HepG2 (cell line): ENCODE measurements around the gene PDCD1LG2. TPM values are rescaled to one million over a fixed set of nuclear protein-coding genes. Genes with fewer than 3 reads are reported as not detected.

ENCODE experiments used
- ATAC-seq: fragments of 200-7000 bp; cut with Tn5 transposase; 3 replicates; pipeline ENCODE4 v1.9.1; 2020; ENCODE audit warnings: mild to moderate bottlenecking, moderate library complexity
- BruUV-seq: library from RNA; stranded (reverse); fragments of 400-500 nt; replicated peaks from 2 replicates; lab custom pipeline; 2021; lab: Mats Ljungman, UMichigan
- CTCF ChIA-PET: fragments of 300-600 bp; formaldehyde crosslinking; extraction: SDS; loops from one replicate; lab custom pipeline; 2021; ENCODE audit warnings: low total read pairs, inconsistent platforms, low intra/inter-chr PET ratio; lab: Yijun Ruan, JAX
- POLR2A ChIA-PET: fragments of 350-600 bp; sonication (Branson Sonifier 250); formaldehyde crosslinking; loops from one replicate; lab custom pipeline; 2020; ENCODE audit warnings: antibody characterized with exemption, inconsistent platforms; lab: Yijun Ruan, JAX
- DNase-seq: peaks from one replicate; pipeline ENCODE4 v3.0.0-alpha.2; 2015; ENCODE audit warnings: low spot score
- FAIRE-seq: peaks from 3 replicates; lab custom pipeline; 2011; peaks lifted over from hg19 to GRCh38; lab: Jason Lieb, UNC
- H2AFZ ChIP-seq: one replicate; pipeline ENCODE4 v1.6.1; 2011; ENCODE audit warnings: low read length, inconsistent platforms
- H3K27ac ChIP-seq: fragments of 300-600 bp; 3 replicates; pipeline ENCODE4 v1.8.0; 2011; ENCODE audit warnings: mixed run types, mild to moderate bottlenecking, mixed read lengths, low read length, inconsistent platforms; ENCODE audit not compliant: insufficient read depth; ENCODE audit errors: extremely low read length
- H3K27me3 ChIP-seq, 2 experiments: fragments of 200-600 bp in 1 of 2; 2 replicates in 1 of 2; 3 replicates in 1 of 2; pipeline versions ENCODE4 v1.6.0 to v1.8.0; 2011; ENCODE audit warnings: low read length in 2 of 2, mild to moderate bottlenecking in 2 of 2, moderate library complexity in 2 of 2, inconsistent platforms in 1 of 2; ENCODE audit not compliant: insufficient read depth in 2 of 2, control insufficient read depth in 1 of 2
- H3K36me3 ChIP-seq, 2 experiments: fragments of 200-600 bp in 1 of 2; replicated peaks in 1 of 2; 2 replicates in 1 of 2; 3 replicates in 1 of 2; pipeline versions ENCODE4 v1.5.1 to v1.8.0; 2011; ENCODE audit warnings: low read length in 2 of 2, inconsistent platforms in 1 of 2; ENCODE audit not compliant: insufficient read depth in 2 of 2, control insufficient read depth in 1 of 2
- H3K4me1 ChIP-seq: 2 replicates; pipeline ENCODE4 v1.5.1; 2012; ENCODE audit warnings: low read length, inconsistent platforms; ENCODE audit not compliant: insufficient read depth
- H3K4me2 ChIP-seq: 2 replicates; pipeline ENCODE4 v1.6.0; 2011; ENCODE audit warnings: low read depth, low read length, inconsistent platforms
- H3K4me3 ChIP-seq, 3 experiments: fragments of 200-600 bp in 1 of 3; sonication (generic), shearing (Covaris generic) in 1 of 3; replicated peaks in 1 of 3; 2 replicates each; pipeline ENCODE4 v1.5.1; 2011 to 2016; ENCODE audit warnings: low read length in 3 of 3, inconsistent platforms in 2 of 3, low read depth in 2 of 3, mild to moderate bottlenecking in 2 of 3, control low read depth in 1 of 3, mixed read lengths in 1 of 3; ENCODE audit not compliant: insufficient read depth in 1 of 3
- H3K79me2 ChIP-seq: one replicate; pipeline ENCODE4 v1.6.1; 2011; ENCODE audit warnings: low read length, inconsistent platforms; ENCODE audit not compliant: insufficient read depth
- H3K9ac ChIP-seq: 2 replicates; pipeline ENCODE4 v1.6.0; 2011; ENCODE audit warnings: mild to moderate bottlenecking, low read depth, low read length, inconsistent platforms; ENCODE audit not compliant: insufficient read depth
- H3K9me3 ChIP-seq: 2 replicates; pipeline ENCODE4 v1.5.1; 2012; ENCODE audit warnings: mild to moderate bottlenecking, low read length
- H4K20me1 ChIP-seq: 2 replicates; pipeline ENCODE4 v1.6.0; 2011; ENCODE audit warnings: inconsistent platforms, mild to moderate bottlenecking, low read length, moderate library complexity; ENCODE audit not compliant: insufficient read depth
- DPF2 ChIP-seq: sonication (generic); formaldehyde crosslinking; IDR thresholded peaks from 2 replicates; pipeline ENCODE4 v1.4.0; 2020; ENCODE audit warnings: mild to moderate bottlenecking, low read depth, missing genetic modification reagents, borderline replicate concordance
- FLYWCH1 ChIP-seq: sonication (generic); formaldehyde crosslinking; IDR thresholded peaks from 2 replicates; pipeline ENCODE4 v1.8.1; 2023; ENCODE audit warnings: mild to moderate bottlenecking, missing genetic modification reagents
- HINFP ChIP-seq: sonication (generic); formaldehyde crosslinking; IDR thresholded peaks from 2 replicates; pipeline ENCODE4 v1.4.0; 2020; ENCODE audit warnings: low read depth, mild to moderate bottlenecking, missing genetic modification reagents
- NPAS2 ChIP-seq: sonication (generic); formaldehyde crosslinking; IDR thresholded peaks from 2 replicates; pipeline ENCODE4 v1.8.0; 2022; ENCODE audit warnings: mild to moderate bottlenecking, missing genetic modification reagents, borderline replicate concordance
- REPIN1 ChIP-seq: sonication (generic); formaldehyde crosslinking; IDR thresholded peaks from 2 replicates; pipeline ENCODE4 v1.8.0; 2022; ENCODE audit warnings: missing genetic modification reagents, low read depth, mild to moderate bottlenecking, borderline replicate concordance
- SCMH1 ChIP-seq: sonication (generic); formaldehyde crosslinking; IDR thresholded peaks from 2 replicates; pipeline ENCODE4 v1.9.0; 2021; ENCODE audit warnings: missing genetic modification reagents, mild to moderate bottlenecking, borderline replicate concordance
- SNAPC2 ChIP-seq: sonication (generic); formaldehyde crosslinking; IDR thresholded peaks from 2 replicates; pipeline ENCODE4 v1.8.1; 2022; ENCODE audit warnings: mild to moderate bottlenecking, missing genetic modification reagents
- ZFP36 ChIP-seq: fragments of 150-350 bp; IDR thresholded peaks from 2 replicates; pipeline ENCODE4 v1.6.1; 2018; ENCODE audit warnings: borderline replicate concordance, low read length, low read depth; ENCODE audit not compliant: partially characterized antibody
- ZNF143 ChIP-seq: sonication (generic); formaldehyde crosslinking; IDR thresholded peaks from 2 replicates; pipeline ENCODE4 v1.4.0; 2020; ENCODE audit warnings: missing genetic modification reagents
- ZNF333 ChIP-seq: sonication (generic); formaldehyde crosslinking; IDR thresholded peaks from 2 replicates; pipeline ENCODE4 v1.4.0; 2020; ENCODE audit warnings: mild to moderate bottlenecking, missing genetic modification reagents, borderline replicate concordance
- ZNF44 ChIP-seq: sonication (generic); formaldehyde crosslinking; IDR thresholded peaks from 2 replicates; pipeline ENCODE4 v1.5.1; 2020; ENCODE audit warnings: mild to moderate bottlenecking, missing genetic modification reagents
- WGBS: methylation state at CpG from one replicate; pipeline ENCODE4 v1.1.6; 2017; ENCODE audit warnings: low lambda C conversion rate; 5-methylcytosine and 5-hydroxymethylcytosine counted together
- in situ Hi-C: cut with HindIII; loops from 2 replicates; pipeline ENCODE4 v1.10.0; 2017; ENCODE audit warnings: low pct_unique_long_range_greater_than_20kb; ENCODE audit not compliant: extremely low pct_ligation_motif_present
- intact Hi-C: fragments of 100-400 bp; cut with micrococcal nuclease; formaldehyde crosslinking; loops from one replicate; pipeline ENCODE4 v1.10.0; 2022; ENCODE audit not compliant: unreplicated experiment
- polyA plus RNA-seq, 8 experiments: library from polyadenylated mRNA; depleted of rRNA in 3 of 8; stranded (reverse) in 7 of 8; unstranded in 1 of 8; fragments of >200 nt; fragmentation: Illumina TruSeq in 4 of 8; extraction: Trizol in 4 of 8; gene quantifications; 2 replicates each; pipeline versions ENCODE4 v1.2.1 to v1.2.3, GENCODE V29; 2011 to 2016; ENCODE audit warnings: low read depth in 4 of 8, missing spikeins in 1 of 8, mixed read lengths in 1 of 8; ENCODE audit not compliant: insufficient read depth in 1 of 8
- total RNA-seq, 5 experiments: library from RNA; depleted of rRNA; stranded (reverse); fragments of >200 nt; fragmentation: Illumina TruSeq; extraction: Trizol; gene quantifications; 2 replicates each; pipeline ENCODE4 v1.2.3, GENCODE V29; 2016; ENCODE audit warnings: low read depth in 1 of 5

PDCD1LG2 gene
- total and polyA plus RNA-seq, 2 of the 13 experiments (the other 11 are each of a cell fraction or from before 2014, with no cell fraction given) = not detected

GRCh38 chr9:5552301-5552700, 42.0 kb downstream of the PDCD1LG2 start (continued):
- TF ChIP-seq SNAPC2 (CRISPR knock-in tag) = no peak
- no peak for TF ChIP-seq NPAS2
- no peak for TF ChIP-seq HINFP (CRISPR knock-in tag)
- TF ChIP-seq ZNF44 (CRISPR knock-in tag) = no peak
- no peak for TF ChIP-seq REPIN1 (CRISPR knock-in tag)
- TF ChIP-seq FLYWCH1 (CRISPR knock-in tag) = no peak

GRCh38 chr9:5553211-5553610, 42.9 kb downstream of the PDCD1LG2 start:
- H3K4me1 ChIP-seq = no peaks in the 10 kb centered on the region
- no peak for ATAC-seq
- no peak overlapping the region for H2AFZ ChIP-seq
- in situ Hi-C loops = no loop called here
- intact Hi-C loops = no loop called here
- POLR2A ChIA-PET = no interaction called here
- H3K9ac ChIP-seq = no peak overlapping the region
- CTCF ChIA-PET = no interaction called here
- BruUV-seq = no TSS peak
- no peaks in the 10 kb centered on the region for H3K36me3 ChIP-seq
- DNase-seq = no peak
- H4K20me1 ChIP-seq = no peaks in the 10 kb centered on the region
- no peak overlapping the region for H3K4me3 ChIP-seq
- WGBS = 16% methylated on average over 4 of the region's 4 CpGs
- no peak for FAIRE-seq
- no peak overlapping the region for H3K4me2 ChIP-seq
- no peak overlapping the region for H3K27ac ChIP-seq
- no peaks in the 10 kb centered on the region; a peak in 1 of 5 replicates for H3K27me3 ChIP-seq
- TF ChIP-seq SCMH1 (CRISPR knock-in tag) (no peak), DPF2 (no peak), ZNF333 (no peak), ZNF143 (CRISPR knock-in tag) (no peak), ZFP36 (no peak)
- no peaks in the 10 kb centered on the region for H3K9me3 ChIP-seq
- no peaks in the 10 kb centered on the region for H3K79me2 ChIP-seq
